IPS-18a (cell line): ENCODE measurements around the gene MRC2.
"Not testable (repeated sequence)": the region's sequence is repeated elsewhere in the genome, so short reads cannot be mapped to it uniquely, and the experiment has no call there.

Experiments
- H3K27ac ChIP-seq: one replicate; pipeline ENCODE4 v1.5.1; 2013; ENCODE audit warnings: low read length
- H3K27me3 ChIP-seq: one replicate; pipeline ENCODE4 v1.6.1; 2013; ENCODE audit warnings: mild to moderate bottlenecking, low read length; ENCODE audit not compliant: control insufficient read depth, insufficient read depth
- H3K36me3 ChIP-seq: one replicate; pipeline ENCODE4 v1.6.1; 2013; ENCODE audit warnings: low read depth, low read length; ENCODE audit not compliant: control insufficient read depth
- H3K4me1 ChIP-seq: one replicate; pipeline ENCODE4 v1.6.1; 2013; ENCODE audit warnings: low read depth, low read length; ENCODE audit not compliant: control insufficient read depth
- H3K4me3 ChIP-seq: one replicate; pipeline ENCODE4 v1.5.1; 2013; ENCODE audit warnings: low read length
- H3K9ac ChIP-seq: one replicate; pipeline ENCODE4 v1.6.1; 2013; ENCODE audit warnings: mild to moderate bottlenecking, low read length, moderate library complexity
- H3K9me3 ChIP-seq: one replicate; pipeline ENCODE4 v1.6.1; 2013; ENCODE audit warnings: low read depth, low read length; ENCODE audit not compliant: control insufficient read depth

The MRC2 gene

DNA sequence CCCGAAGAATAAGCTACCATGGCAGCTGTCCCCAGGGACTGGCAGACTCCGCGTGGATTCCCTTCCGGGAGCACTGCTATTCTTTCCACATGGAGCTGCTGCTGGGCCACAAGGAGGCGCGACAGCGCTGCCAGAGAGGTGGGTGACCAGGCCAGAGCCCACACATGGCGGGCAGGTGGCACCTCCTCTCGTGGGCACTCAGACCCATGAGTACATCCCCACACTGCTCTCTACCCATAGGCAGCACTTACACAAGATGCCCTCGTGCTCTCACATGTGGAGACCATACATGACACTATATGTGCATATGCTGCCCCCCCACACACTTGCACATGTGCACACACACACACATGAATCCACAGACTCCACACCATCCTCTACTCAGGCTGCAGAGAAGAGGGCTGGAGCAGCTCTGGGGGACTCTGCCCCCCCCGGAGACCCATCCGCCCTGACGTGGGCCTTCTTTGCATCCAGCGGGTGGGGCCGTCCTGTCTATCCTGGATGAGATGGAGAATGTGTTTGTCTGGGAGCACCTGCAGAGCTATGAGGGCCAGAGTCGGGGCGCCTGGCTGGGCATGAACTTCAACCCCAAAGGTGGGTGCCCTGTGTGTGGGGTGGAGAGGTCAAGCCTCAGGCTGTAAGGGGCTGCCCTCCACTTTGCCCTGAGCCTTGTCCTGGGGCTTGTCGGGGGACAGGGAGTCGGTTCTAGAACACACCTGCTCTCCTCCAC lies 62.9 kb downstream of the MRC2 start:
- H3K4me1 ChIP-seq: peaks cover 10% of the 10 kb centered on the region
- no peak overlapping the region for H3K9ac ChIP-seq
- H3K4me3 ChIP-seq: no peak overlapping the region
- H3K9me3 ChIP-seq: no peaks in the 10 kb centered on the region
- no peaks in the 10 kb centered on the region for H3K36me3 ChIP-seq
- H3K27me3 ChIP-seq: no peaks in the 10 kb centered on the region
- no peak overlapping the region for H3K27ac ChIP-seq

DNA sequence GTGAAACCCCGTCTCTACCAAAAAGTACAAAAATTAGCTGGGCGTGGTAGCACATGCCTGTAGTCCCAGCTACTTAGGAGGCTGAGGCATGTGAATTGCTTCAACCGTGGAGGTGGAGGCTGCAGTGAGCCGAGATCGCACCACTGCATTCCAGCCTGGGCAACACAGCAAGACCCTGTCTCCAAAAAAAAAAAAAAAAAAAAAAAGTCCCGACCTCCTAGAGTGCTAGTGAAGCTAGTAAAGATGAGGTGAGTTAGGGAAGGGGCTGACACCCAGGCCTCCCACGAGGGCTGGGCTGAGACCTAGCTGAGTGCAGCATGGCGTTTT lies 64.1 kb downstream of the MRC2 start:
- not testable (repeated sequence) for H3K9me3 ChIP-seq, H3K36me3 ChIP-seq, H3K4me3 ChIP-seq, H3K27ac ChIP-seq, H3K9ac ChIP-seq, H3K27me3 ChIP-seq
- peaks cover 10% of the 10 kb centered on the region for H3K4me1 ChIP-seq

DNA sequence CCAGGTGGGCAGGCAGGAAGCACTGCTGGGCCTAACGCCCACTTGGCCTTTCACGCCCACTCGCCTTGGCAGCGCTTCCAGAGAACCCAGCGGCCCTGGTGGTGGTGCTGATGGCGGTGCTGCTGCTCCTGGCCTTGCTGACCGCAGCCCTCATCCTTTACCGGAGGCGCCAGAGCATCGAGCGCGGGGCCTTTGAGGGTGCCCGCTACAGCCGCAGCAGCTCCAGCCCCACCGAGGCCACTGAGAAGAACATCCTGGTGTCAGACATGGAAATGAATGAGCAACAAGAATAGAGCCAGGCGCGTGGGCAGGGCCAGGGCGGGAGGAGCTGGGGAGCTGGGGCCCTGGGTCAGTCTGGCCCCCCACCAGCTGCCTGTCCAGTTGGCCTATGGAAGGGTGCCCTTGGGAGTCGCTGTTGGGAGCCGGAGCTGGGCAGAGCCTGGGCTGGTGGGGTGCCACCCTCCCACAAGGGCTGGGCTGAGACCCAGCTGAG lies 64.7 kb downstream of the MRC2 start:
- Histone ChIP-seq H3K9me3 (no peaks in the 10 kb centered on the region), H3K27ac (no peak overlapping the region), H3K4me3 (no peak overlapping the region), H3K9ac (no peak overlapping the region), H3K36me3 (no peaks in the 10 kb centered on the region), H3K4me1 (peaks cover 10% of the 10 kb centered on the region), H3K27me3 (no peaks in the 10 kb centered on the region)

DNA sequence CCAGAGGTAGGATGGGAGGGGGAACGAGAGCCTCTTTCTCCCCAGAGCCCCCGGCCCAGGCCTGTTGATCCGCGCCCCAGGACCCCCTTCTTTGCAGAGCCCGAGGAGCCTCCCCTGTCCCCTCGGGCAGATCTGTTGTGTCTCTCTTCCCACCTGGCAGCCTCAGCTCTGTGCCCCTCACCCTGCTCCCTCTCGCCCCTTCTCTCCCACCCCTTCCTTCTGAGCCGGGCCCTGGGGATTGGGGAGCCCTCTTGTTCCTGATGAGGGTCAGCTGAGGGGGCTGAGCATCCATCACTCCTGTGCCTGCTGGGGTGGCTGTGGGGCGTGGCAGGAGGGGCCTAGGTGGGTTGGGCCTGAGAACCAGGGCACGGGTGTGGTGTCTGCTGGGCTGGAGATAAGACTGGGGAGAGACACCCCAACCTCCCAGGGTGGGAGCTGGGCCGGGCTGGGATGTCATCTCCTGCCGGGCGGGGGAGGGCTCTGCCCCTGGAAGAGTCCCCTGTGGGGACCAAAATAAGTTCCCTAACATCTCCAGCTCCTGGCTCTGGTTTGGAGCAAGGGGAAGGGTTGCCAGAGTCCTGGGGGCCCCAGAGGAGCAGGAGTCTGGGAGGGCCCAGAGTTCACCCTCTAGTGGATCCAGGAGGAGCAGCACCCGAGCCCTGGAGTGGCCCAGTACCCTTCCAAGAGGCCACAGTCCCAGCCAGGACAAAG lies 65.4 kb downstream of the MRC2 start:
- Histone ChIP-seq H3K27me3 (no peaks in the 10 kb centered on the region), H3K27ac (no peak overlapping the region), H3K9ac (no peak overlapping the region), H3K4me1 (peaks cover 10% of the 10 kb centered on the region), H3K36me3 (no peaks in the 10 kb centered on the region), H3K9me3 (no peaks in the 10 kb centered on the region), H3K4me3 (no peak overlapping the region)

DNA sequence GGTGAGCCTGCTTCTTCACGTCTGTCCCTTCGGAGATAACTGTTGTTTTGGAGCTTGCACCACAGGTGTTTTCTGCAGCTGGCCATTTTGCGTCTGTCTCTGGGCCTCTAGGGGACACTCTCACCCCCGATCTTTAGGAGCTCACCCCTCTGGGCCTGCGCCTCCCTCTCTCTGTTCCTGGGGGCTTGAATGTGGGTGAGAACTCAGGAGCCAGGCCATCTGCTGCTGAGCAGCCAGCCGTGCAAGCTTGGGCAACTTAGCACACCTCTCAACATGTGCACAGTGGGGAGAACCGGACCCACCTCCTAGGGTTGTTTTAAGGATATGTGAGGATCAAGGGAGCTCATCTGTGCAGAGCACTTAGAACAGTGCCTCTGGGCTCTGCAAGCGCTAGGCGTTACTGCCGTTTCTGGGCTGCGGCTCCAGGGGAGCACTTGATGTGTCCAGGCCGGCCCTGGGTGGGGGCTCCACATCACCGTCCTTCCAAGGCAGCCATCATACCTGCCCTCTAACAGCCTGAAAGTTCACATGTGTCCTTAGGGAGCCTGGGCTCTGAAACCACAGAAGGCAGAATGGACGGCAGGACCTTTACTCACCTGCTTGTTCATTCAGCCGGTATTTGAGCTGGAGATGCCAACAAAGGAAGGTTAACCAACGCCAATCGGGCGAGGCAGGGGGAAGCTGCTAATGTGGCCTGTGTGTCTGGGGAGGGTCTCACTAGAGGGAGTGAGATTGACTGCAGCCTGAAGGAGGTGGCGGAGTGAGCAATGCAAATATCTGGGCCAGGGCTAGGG lies 66.3 kb downstream of the MRC2 start:
- no peak overlapping the region for H3K27ac ChIP-seq
- H3K4me3 ChIP-seq: no peak overlapping the region
- peaks cover 10% of the 10 kb centered on the region for H3K4me1 ChIP-seq
- H3K36me3 ChIP-seq: no peaks in the 10 kb centered on the region
- no peaks in the 10 kb centered on the region for H3K9me3 ChIP-seq
- no peaks in the 10 kb centered on the region for H3K27me3 ChIP-seq
- H3K9ac ChIP-seq: no peak overlapping the region

DNA sequence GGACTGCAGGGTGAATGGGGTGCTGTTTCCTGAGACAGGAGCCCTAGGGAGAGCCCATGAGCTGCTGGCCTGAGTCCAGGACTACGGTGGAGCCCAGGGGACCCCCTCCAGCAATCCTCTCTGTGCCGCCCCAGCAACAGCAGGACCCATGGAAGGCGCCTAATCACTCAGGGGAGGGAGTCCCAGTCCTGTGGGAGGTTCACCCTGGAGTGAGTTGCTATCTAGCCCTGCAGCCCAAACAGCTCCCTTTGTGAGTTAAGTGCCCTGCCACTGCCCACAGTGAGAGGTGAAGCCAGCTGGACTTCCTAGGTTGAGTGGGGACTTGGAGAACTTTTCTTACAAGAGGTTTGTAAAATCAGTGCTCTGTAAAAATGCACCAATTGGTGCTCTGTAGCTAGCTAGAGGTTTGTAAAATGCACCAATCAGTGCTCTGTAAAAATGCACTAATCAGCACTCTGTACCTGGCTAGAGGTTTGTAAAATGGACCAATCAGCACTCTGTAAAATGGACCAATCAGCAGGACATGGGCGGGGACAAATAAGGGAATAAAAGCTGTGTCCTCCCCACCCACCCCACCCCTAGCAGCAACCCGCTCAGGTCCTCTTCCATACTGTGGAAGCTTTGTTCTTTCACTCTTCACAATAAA lies 67.7 kb downstream of the MRC2 start:
- not testable (repeated sequence) for H3K4me3 ChIP-seq, H3K27me3 ChIP-seq, H3K9ac ChIP-seq, H3K9me3 ChIP-seq, H3K36me3 ChIP-seq, H3K27ac ChIP-seq
- H3K4me1 ChIP-seq: peaks cover 10% of the 10 kb centered on the region

DNA sequence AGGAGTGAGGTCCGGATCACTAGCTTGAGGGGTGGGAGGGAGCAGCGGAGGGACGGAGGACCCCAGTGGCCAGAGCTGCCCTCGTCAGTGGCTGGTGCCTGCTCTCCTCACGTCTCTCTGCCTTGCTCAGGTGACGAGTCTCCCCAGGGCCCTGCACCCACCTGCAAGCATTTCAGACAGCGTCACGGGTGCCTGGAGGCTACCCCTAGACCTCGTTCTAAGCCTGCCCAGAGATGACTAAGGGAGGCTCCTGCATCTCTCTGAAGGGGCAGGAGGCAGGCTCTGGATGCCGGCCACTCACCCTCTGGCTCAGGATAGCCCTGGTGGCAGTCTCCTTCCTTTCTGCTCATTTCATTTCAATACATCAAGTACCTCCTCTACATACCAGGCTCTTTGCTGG lies 68.8 kb downstream of the MRC2 start:
- H3K9me3 ChIP-seq: no peaks in the 10 kb centered on the region
- H3K9ac ChIP-seq: no peak overlapping the region
- no peaks in the 10 kb centered on the region for H3K36me3 ChIP-seq
- no peaks in the 10 kb centered on the region for H3K27me3 ChIP-seq
- H3K27ac ChIP-seq: no peak overlapping the region
- H3K4me1 ChIP-seq: peaks cover 10% of the 10 kb centered on the region
- H3K4me3 ChIP-seq: no peak overlapping the region

DNA sequence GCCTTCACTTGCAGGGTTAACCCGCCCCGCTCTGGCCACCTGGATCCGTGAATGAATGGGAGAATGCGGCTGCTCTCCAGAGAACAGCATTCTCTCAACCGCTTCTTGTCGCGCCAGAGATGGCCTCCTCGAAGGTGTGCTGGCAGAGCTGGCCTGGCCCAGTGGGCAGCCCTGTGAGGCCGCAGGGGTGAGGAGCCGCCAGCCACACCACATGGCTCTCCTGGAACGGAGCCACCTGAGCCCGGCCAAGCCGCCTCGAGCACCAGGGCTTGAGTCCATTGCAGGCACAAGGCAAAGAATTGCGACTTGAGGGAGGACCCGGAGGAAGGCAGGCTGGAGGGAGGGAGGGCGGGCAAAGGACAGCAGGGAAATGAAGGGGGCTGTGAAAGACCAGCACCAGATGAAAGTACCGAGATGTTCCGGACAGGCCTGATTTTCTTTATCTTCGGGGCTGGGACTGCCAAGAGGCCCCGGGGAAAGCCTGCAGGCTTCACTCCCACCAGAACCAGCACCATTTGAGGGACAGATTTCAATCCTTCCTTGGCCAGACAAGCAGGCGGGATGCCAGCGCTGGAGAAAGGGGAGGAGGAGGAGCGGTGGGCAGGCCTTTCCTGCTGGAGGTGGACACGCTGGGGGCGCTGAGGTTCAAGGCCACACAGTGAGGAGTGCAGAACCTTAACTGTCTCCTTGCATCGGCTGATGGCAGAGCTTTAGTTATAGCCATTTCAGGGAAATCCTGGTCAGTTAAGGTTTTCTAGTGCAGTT lies 69.4 kb downstream of the MRC2 start:
- H3K9me3 ChIP-seq: no peaks in the 10 kb centered on the region
- H3K9ac ChIP-seq: no peak overlapping the region
- no peak overlapping the region for H3K4me3 ChIP-seq
- H3K4me1 ChIP-seq: peaks cover 10% of the 10 kb centered on the region
- no peaks in the 10 kb centered on the region for H3K36me3 ChIP-seq
- no peak overlapping the region for H3K27ac ChIP-seq
- H3K27me3 ChIP-seq: no peaks in the 10 kb centered on the region

DNA sequence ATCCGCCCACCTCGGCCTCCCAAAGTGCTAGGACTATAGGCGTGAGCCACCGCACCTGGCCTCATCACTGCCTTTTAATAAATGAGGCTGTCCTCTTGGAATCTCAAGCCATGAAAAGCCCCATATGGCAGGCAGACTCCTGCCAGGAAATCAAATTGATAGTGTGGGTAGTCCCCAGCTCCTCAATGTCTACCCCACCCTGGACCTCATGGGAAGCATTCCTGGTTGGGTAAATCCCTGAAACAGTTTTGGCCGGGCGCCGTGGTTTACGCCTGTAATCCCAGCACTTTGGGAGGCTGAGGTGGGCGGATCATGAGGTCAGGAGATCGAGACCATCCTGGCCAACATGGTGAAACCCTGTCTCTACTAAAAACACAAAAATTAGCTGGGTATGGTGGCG lies 71.0 kb downstream of the MRC2 start:
- H3K9me3 ChIP-seq, H3K27ac ChIP-seq, H3K9ac ChIP-seq, H3K4me3 ChIP-seq, H3K36me3 ChIP-seq, H3K27me3 ChIP-seq: not testable (repeated sequence)
- H3K4me1 ChIP-seq: peaks cover 13% of the 10 kb centered on the region

DNA sequence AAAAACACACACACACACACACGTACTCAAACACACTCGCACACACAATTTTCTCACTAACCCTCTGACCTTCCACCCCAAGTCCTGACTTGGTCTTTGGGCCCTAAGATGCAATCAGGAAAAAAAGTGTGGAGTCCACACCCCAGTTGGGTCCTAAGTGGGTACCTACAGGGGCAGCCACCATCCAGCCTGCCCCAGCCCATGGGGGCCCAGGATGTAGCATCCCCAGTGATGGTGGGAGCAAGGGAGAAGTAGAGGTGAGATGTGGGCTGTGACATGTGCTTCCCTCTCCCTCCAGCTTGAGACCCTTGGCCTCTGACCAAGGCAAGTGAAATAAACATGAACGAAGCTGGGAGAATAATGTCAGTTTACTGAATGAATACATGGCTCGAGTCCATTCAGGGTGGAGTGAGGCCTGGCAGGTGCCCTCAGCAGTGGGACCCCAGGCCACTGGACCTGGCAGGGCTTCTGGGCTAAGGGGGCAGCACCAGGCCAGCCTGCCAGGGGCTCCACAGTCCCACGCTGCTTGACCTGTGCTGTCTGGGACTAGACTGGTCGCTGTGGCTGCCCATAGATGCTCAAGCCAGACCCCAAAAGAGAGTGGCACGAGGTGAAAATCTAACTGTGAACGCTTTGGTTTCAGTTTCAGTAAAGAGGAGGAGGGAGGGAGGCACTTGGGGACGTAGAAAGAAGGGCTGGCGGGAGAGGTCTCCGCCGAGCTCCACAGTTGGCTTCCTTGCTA lies 73.7 kb downstream of the MRC2 start:
- no peak overlapping the region for H3K9ac ChIP-seq
- H3K9me3 ChIP-seq: no peaks in the 10 kb centered on the region
- peaks cover 16% of the 10 kb centered on the region for H3K4me1 ChIP-seq
- no peak overlapping the region for H3K4me3 ChIP-seq
- no peaks in the 10 kb centered on the region for H3K36me3 ChIP-seq
- peaks cover 20% of the 10 kb centered on the region for H3K27me3 ChIP-seq
- no peak overlapping the region for H3K27ac ChIP-seq
